ENCODE data around the gene PDE9A.

DNA sequence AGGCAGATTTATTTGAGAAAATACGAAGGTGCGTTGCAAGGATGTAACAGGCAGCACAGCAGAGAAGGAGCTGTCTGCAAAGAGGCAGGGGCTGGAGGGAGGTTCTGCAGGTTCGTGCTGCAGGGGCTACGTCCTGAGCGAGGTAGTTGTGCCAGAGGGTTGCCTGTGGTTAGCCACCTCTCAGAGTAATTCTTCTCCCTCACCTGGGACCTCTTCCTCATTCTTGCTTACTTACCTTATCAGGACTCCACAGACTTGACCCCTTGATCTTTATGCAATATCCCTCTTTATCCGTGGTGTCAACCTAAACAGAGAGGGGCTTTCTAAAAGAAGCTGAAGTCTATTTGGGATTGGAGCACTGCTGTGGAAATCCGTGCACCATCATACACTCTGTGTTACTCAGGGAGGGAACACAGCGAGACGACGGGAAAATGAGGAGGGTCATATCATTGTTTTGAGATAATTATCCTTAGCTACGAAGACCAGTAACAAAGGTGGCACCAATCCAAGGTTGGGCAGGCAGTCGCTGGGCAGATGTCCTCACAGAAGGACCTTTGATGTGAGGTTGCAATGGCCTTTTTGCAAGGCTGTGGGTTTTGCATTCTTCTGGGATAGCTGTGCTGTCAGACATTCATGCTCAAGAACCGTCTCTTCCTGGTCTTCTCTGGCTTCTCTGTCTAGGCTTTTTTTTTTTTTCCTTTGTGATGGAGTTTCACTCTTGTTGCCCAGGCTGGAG lies 143.1 kb downstream of the PDE9A start:
- TF ChIP-seq, protein P1, sequence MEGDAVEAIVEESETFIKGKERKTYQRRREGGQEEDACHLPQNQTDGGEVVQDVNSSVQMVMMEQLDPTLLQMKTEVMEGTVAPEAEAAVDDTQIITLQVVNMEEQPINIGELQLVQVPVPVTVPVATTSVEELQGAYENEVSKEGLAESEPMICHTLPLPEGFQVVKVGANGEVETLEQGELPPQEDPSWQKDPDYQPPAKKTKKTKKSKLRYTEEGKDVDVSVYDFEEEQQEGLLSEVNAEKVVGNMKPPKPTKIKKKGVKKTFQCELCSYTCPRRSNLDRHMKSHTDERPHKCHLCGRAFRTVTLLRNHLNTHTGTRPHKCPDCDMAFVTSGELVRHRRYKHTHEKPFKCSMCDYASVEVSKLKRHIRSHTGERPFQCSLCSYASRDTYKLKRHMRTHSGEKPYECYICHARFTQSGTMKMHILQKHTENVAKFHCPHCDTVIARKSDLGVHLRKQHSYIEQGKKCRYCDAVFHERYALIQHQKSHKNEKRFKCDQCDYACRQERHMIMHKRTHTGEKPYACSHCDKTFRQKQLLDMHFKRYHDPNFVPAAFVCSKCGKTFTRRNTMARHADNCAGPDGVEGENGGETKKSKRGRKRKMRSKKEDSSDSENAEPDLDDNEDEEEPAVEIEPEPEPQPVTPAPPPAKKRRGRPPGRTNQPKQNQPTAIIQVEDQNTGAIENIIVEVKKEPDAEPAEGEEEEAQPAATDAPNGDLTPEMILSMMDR (IDR thresholded peaks at IDR 0.05; ENCODE audit: poor library complexity): no peak
- TF ChIP-seq EZH2 (IDR thresholded peaks at IDR 0.05; ENCODE audit: borderline replicate concordance) (no peak), EZH2phosphoT487 (IDR thresholded peaks at IDR 0.05; ENCODE audit: low read depth, severe bottlenecking, unreplicated experiment) (no peak)
